Activated CD4-positive, CD25-positive, alpha-beta regulatory T cell treated with anti-CD3 and anti-CD28 coated beads, Interleukin-2, amount 50 U/mL, for 72 hours (primary cell): ENCODE results near the gene ADCY9.
"Not testable (repeated sequence)": the region's sequence is repeated elsewhere in the genome, so short reads cannot be mapped to it uniquely, and the experiment has no call there.

Experiments used
- DNase-seq: peaks from one replicate; pipeline ENCODE4 v3.0.0; 2021

ADCY9 gene

GRCh38 chr16:3945751-3946603 is 170.3 kb downstream of the ADCY9 start:
- no peak for DNase-seq

- DNase-seq = not testable (repeated sequence)
Observed at GRCh38 chr16:3944457-3944856, 171.8 kb downstream of the ADCY9 start.

DNA sequence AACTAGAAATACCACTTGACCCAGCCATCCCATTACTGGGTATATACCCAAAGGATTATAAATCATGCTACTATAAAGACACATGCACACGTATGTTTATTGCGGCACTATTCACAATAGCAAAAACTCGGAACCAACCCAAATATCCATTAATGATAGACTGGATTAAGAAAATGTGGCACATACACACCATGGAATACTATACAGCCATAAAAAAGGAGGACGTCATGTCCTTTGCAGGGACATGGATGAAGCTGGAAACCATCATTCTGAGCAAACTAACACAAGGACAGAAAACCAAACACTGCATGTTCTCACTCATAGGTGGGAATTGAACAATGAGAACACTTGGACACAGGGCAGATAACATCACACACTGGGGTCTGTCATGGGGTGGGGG is 174.1 kb downstream of the ADCY9 start:
- not testable (repeated sequence) for DNase-seq

- DNase-seq = peak; percentile 72
Observed at GRCh38 chr16:3938843-3939624, 177.2 kb downstream of the ADCY9 start.

DNA sequence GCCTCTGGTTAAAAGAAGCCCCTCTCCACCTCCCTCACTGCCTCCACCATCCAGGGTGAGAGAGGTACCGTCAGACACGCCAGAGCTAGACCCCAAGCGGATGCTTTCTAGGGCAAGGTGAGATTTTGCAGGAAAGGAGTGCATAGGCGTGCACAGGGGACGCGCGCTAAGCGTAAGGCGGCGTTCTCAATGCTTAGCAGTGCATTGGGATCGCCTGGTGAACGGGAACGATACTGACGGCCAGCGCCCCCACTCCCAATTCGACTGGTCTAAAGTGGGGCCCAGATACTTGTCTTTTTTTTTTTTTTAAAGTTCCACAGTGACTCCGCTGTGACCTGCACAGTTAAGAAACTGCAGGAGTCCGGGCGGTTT is 177.8 kb downstream of the ADCY9 start:
- DNase-seq = no peak

DNA sequence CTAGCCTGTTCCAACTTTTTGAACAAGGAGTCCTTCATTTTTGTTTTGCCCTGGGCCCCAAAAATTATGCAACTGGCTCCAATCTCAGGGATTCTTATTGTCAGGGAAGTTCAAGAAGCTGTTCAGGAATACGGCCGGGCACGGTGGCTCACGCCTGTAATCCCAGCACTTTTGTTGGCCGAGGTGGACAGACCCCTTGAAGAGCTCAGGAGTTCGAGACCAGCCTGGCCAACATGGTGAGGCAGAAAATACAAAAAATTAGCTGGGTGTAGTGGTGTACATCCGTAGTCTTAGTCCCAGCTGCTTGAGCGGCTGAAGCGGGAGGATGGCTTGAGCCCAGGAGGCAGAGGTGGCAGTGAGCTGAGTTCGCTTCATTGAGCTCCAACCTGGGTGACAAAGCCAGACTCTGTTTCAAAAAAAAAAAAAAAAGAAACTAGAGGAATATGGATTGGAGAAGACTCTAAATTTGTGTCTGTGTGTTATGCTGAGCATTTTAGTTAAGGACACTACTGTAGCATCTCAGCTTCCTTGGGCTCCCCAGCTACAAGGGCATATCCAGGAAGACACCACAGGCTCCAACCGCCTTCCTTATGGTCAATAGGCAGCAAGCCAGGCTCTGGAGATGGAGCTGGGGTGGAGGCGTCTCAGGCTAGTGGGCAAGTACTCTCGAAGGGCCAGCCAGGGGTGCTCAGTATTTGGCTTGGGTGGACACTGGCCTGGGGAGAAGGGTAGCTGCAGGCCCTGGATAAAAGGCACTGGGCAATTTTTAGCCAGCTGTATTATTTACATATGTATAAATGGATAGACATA is 179.0 kb downstream of the ADCY9 start:
- DNase-seq = no peak

GRCh38 chr16:3935921-3936320 is 180.3 kb downstream of the ADCY9 start:
- DNase-seq = no peak

DNA sequence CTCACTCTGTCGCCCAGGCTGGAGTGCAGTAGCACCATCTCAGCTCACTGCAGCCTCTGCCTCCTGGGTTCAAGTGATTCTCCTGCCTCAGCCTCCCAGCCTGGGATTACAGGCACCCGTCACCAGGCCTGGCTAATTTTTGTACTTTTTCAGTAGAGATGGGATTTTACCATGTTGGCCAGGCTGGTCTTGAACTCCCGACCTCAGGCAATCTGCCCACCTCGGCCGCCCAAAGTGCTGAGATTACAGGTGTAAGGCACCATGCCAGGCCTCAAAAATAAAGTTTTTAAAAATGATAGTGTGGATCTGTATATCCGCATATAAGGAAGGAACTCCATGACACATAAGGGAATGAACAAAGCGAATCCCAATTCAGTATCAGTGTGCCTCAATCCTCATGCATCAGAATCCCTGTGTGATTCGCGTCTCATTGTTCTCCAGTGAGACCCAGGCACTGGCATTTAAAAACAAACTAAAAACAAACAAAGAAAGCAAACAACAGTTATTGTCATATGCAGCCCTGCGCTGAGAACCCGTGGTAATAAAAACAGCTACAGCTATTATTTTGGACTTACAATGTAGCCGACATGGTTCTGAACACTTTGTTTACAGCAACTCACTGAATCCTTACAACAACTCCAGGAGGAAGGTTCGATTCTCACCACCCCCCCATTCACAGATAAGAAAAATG is 181.6 kb downstream of the ADCY9 start:
- no peak for DNase-seq

DNA sequence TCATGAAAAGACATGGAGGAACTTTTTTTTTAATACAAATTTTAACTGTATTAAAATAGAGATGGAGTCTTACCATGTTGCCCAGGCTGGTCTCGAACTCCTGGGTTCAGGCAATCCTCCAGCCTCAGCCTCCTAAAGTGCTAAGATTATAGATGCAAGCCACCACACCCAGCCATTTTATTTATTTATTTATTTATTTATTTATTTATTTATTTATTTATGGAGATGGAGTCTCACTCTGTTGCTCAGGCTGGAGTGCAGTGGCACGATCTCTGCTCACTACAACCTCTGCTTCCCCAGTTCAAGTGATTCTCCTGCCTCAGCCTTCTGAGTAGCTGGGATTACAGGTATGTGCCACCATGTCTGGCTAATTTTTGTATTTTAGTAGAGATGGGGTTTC is 189.1 kb downstream of the ADCY9 start:
- DNase-seq = not testable (repeated sequence)

- no peak for DNase-seq
Observed at GRCh38 chr16:3924763-3925162, 191.5 kb downstream of the ADCY9 start.

DNA sequence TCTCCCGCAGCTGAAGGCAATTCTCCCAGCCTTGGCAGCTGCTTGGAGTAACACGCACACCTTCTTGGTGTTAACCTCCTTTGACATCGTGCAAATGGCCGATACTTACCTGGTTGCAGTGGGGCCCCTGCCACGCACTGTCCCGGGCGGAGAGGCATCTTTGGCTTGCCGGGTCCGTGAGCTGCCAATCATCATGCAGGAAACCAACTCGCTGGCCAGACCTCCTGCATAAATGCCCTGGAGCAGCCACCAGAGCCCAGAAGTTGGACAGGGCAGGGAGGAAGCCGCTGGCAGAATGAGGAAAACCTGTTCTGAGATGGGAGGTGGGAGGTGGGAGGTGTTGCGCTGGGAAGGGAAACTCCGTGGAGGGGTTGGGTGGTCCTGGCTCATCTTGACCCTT is 194.0 kb downstream of the ADCY9 start:
- no peak for DNase-seq

DNA sequence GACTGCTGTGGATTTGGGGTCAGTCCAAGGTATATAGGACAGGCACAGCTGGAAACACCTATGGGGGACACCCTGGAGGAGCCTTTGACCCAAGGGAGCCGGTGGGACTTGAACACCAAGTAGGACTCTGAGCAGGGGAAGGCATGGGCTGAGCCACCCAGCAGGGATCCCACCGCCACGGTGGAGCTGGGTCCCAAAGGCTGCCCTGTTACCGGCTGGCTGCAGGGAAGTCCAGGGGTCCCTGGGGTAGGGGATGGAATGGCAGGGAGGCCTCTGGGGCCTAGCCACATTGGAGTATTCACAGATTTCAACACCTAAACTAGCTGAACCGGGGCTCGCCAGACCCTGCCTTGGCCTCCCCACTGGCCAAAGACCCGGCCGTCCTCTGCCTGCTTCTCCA is 196.0 kb downstream of the ADCY9 start:
- no peak for DNase-seq

DNA sequence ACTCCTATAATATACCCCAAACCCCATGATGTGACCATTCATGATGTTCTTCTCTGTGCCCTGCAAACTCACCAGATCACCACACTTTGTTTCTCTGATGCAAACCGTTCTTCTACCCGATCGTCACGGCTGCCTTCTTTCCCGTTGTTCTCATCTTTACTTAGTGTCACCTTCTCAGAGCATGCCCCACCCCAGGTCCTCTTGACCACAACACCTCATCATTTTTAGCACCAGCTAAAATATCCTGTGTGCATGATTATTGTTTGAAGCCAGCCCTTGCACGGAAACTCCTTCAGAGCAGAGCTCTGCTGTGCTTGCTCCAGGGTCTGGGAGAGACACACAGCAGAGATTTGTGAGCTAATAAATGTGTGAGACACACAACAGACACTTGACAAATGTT is 196.8 kb downstream of the ADCY9 start:
- no peak for DNase-seq

- DNase-seq = no peak
Observed at GRCh38 chr16:3915426-3916260, 200.6 kb downstream of the ADCY9 start.

DNA sequence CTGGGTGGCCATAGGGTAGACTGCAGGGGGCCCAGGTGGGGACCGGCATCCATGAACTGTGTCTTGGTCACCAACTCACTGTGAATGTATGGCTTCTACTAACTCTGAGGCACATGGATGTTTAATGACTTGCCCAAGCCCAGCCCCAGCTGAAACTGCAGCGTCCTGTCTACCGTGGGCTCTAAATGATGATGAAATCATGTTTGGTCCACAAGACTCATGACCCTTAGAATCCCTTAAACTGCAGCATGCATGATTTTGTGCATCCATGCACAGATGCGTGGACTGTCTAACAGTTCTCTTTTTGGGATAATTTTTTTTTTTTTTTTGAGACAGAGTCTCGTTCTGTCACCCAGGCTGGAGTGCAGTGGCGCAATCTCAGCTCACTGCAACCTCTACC is 203.3 kb downstream of the ADCY9 start:
- no peak for DNase-seq
